Measurements from ENCODE around the gene MOV10L1.
"Not testable (repeated sequence)": the region's sequence is repeated elsewhere in the genome, so short reads cannot be mapped to it uniquely, and the experiment has no call there.

Gene MOV10L1

DNA sequence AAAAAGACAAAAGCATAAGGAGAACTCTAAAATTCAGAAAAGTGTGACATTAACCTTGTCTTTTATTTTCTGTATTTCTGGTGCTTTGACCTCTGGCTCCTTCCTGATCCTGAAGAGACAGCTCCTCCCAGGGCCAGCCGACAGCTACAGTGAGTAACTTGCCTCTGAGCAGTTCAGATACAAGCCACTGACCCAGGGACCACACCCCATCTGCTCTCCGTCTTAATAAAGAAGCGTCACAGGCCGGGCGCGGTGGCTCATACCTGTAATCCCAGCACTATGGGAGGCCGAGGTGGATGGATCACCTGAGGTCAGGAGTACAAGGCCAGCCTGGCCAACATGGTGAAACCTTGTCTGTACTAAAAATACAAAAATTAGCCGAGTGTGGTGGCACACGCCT, 11.0 kb upstream of the MOV10L1 start:
- no peak for DNase-seq

DNA sequence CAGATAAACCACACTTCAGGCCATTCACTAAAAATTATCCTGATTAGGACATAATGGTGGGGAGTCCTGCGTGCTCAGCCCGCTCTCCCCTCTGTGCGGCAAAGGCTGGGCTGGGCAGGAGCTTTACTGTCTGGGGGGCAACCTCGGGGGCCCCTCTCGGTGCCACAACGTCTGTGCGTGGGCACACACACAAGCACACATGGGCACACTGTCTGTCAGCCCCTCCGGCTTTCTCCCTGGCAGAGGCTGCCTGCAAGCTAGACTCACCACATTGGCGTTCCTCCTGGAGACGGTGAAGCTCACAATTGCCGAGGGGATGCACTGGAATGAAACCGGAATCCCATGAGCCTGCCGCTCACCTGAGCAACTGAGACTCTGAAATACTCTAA, 9.7 kb upstream of the MOV10L1 start:
- no peak for DNase-seq

DNA sequence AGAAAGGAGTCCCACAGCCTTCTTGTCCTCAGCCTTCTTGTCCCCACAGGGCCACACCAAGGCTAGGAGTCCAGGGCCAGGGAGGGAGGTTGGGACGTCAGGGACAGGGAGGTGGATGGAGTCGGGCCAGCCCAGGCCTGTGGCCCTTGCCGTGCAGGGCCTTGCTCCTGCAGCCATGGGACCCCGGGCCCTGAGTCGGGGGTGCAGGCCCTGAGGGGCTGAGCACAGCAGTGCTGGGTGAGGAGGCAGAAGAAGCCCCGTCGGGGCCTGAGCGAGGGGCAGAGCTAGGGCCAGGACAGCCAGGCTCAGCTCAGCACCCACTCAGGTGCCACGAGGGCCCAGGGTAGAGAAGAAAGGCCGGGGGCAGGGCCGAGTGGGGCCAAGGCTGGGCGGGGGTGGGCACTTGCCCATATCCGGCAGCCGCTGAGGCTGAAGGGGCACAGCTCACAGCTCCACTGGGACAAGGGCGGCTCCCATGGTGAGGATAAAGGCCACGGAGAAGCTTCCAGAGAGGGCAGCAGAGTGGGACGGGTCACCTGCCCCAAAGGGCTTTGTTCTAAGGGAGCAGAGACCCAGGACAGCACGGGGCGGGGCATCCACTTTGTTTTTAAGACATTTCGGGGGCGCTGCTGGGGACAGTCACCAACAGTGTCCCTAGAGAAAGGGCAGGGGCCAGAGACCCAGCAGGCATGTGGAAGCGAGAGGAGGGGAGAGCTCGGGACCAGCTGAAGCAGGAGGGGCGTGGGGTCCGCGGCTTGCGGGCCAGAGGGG, 8.2 kb upstream of the MOV10L1 start:
- DNase-seq, result no peak

DNA sequence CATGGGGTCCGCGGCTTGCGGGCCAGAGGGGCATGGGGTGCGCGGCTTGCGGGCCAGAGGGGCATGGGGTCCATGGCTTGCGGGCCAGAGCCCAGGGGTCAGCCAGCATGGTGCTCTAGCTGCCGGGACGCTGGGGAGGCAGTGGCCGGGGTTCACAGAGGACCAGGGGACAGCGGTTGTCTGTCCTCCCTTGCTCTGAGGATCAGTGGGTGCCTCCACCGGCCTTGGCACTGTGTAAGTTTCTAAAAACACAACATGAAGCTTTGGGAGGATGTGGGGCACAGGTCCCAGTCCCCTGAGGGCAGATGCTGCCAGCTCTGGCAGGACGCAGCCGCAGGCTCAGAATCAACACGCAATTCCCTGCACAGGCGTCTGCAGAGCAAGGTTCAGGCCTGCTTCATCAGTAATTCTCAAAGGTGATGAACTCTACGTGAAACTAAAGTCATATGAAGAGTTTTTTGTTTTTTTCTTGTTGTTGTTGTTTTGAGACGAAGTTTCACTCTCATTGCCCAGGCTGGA, 7.5 kb upstream of the MOV10L1 start:
- no peak for DNase-seq

DNA sequence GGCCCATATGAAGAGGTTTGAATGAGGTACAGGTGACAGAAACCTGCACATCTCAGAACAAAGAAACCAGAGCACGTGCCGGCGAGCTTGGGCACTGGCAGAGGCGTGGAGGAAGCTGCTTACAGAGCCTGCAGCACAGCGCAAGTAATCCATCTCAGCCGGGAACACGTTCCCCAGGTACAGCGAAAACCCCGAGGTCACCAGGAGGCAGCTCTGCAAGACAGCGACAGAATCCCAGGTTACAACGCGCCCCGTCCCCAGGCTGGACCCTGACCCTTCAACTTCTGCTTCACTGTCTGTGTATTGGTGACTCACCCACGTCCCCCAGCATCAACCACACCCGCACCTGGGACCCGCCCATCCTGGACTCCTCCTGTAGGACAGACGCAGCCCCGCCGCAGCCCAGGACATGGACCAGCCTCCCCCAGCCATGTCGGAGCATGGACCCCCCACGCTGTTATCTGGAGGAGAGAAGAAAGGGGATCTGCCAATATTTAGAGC, 6.8 kb upstream of the MOV10L1 start:
- no peak for DNase-seq

DNA sequence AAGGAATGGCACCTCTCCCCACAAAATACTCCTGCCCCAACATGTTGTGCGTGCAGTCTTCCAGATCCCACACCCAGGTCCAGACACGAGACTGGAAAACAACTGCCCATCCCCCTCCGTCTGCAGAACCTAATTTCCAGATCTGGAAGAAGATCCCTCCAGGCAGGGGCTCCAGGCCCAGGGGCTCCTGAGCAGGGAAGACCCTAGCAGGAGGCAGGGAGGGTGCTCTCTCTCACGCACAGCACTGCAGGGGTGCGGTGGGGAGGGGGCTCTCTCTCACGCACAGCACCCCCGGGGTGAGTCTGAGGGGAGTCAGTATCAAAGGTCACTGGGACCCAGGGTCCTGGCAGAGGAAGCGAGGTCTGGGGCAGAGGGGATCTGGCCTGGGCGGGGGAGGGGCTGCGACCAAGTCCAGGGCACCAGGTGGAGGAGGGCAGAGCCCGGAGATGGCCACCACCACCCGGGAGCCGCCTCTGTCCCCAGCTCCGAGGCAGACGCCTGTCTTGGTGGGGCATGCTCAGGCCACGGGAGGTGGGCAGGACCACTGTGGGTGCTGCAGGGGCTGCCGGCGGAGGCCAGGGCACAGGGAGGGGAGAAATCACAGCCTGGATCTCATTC, 6.2 kb upstream of the MOV10L1 start:
- DNase-seq, result no peak

DNA sequence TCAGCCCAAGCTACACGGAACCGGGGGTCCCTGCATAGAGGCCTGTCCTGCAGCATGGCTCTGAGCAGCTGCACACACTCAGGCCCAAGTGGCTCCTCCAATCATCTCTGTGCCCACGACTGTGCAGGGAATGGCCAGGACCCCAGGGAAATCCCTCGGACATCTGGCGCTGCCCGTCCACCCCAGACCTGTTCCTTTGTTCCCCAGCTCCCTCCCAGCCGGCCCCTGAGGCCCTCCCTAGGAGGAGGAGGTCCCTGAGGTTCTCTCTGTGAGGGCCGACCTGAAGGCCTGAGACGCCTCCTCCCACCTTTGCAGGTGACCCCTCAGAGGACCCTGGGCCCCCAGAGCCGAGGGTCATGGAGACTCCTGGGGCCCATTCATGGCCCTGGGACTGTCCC, 5.7 kb upstream of the MOV10L1 start:
- no peak for DNase-seq

DNA sequence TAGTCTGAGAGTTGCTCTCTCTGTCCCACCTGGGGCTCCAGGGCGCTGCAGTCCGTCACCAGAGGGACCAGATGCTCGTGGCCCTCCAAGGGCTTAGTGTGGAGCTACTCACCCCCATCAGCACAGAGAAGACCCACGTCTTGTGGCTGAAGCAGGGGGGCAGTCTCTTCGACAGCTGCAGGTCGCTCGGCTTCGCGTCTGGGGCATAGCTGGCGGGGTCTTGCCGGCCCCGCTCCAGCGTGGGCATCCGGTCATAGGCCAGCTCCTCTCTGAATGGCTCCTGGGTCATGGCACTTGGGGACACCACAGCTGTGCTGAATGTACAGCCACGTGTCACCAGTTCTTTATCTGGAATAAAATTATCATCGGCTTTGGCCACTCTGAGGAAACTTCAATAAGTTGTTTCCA, 5.2 kb upstream of the MOV10L1 start:
- peak; percentile 66 for DNase-seq

DNA sequence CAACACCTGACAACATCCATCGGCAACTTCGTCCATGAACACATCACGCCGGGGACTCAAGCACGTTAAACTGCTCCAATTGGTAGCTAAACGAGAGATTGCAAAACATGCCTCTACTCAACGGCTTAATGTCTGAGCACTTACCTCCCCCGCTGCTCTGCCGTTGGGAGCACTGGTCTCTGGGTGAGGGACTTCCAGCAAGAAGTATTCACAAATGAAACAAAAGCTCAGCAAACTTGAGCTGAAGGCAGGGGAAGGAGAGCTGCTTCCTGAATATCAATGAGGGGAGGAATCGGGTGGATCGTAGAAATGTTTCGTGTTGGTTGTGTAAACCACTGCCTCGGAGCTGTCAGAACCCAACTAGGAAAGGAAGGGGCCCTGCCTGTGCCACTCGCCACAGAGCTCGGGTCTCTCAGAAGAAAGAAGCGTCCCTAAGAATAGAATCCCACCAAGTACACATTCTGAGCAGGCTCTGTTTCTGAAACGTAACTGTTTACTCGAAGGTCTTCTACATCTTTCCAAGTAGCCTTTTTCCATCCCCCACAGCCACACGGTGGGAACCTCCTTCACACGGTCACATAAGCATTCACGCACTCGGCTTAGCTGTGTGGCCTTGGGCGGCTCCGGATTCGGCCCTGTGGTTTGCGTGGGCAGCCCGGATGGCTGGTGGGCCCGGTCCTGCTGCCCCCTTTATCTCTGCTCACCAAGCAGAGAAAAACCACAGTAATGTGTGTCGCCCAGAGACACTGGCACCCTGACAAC, 4.4 kb upstream of the MOV10L1 start, which contains the start of gene MLC1:
MLC1 (minus strand) TSS at position 216 of the 762 bp plus-strand sequence. CDS start 524 bp downstream, outside the sequence.
- peak; percentile 97 for DNase-seq

DNA sequence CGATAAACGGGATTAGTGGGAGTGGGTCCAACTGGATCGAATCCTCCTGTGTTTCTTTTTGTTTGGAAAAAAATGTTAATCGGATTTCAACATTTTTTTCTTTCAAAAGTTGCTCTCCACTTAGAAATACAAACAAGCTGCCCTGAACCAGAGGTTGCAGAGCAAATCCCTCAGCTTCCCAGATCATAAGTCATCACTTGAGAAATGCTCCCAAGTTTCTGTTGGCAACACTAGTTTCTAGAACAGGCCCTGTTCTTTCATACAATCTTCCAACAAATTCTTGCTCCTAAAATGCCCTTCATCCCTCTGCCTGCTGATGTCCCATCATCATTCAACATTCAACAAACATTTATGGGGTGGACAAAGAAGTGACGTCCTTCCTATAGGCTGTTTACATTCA, 3.3 kb upstream of the MOV10L1 start:
- DNase-seq, result no peak

DNA sequence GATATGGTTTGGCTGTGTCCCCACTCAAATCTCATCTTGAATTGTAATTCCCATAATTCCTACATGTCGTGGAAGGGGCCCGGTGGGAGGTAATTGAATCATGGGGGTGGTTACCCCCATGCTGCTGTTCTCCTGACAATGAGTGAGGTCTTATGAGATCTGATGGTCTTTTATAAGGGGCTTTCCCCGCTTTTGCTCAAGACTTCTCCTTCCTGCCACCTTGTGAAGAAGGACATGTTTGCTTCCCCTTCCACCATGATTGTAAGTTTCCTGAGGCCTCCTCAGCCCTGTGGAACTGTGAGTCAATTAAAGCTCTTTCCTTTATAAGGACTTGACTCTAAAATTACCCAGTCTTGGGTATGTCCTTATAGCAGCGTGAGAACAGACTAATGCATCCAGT, 2.8 kb upstream of the MOV10L1 start:
- not testable (repeated sequence) for DNase-seq

DNA sequence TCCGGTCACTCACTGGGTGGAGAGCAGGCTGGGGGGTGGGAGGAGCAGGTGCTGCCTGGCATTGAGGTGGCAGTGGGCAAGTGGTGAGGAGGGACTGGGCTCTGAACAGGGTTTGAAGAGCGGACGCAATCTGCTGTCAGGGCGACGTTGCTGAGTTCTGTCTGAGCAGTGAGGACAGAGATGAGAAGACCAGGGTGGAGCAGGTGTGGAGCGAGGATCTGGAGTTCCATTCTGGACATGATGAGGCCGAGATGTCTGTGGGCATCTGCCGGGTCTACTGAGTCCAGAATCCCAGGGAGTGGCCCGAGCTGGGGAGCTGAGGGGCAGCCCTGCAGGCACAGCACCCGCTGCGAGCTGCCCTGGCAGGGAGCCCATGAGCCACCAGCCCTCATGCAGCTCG, 2.2 kb upstream of the MOV10L1 start:
- DNase-seq, result no peak

DNA sequence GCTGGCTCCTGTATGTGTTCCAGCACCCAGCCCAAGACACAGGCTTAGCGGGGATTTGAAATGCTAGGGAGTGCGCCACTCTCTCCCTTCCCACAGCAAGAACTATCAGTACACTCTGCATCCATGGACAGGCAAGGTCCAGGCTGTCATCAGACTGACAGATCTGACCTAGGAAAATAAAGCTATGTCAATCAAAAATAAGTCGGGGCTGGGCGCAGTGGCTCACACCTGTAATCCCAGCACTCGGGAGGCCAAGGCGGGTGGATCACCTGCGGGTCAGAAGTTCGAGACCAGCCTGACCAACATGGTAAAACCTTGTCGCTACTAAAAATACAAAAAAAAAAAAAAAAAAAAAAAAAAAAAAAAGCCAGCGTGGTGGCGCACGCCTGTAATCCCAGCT, 1.7 kb upstream of the MOV10L1 start:
- DNase-seq, result no peak

DNA sequence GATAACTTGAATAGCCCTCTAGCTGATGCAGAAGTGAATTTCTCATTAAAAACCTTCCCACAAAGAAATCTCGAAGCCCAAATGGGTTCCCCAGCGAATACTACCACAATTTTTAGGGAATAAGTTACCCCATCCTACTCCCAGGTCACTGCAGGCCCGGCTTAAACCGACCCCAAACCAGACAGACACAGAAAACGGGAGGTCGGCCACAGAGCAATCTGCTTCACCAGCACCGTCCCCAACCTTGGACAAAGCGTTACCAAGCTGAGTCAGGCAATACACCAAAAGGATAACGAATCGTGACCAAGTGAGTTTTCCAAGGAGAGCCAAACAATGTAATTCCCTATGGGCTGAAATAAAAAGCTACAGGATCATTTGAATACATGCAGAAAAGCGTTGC, 575 bp upstream of the MOV10L1 start:
- DNase-seq, result no peak

DNA sequence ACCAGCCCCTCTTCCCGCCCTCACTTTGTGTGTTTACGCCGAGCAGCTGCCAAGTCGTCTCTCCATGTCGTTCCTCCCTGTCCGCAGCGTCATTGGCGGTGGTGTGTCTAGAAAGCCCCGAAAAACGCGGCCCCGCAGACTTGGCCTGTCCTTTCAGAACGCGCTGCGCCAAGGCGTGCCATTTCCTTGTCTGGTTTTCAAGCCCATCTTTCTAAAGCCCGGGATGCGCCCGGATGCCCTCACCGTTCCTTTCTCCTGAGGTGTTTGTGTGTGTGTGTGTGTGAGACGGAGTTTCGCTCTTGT, 557 bp downstream of the MOV10L1 start:
- DNase-seq, result no peak

DNA sequence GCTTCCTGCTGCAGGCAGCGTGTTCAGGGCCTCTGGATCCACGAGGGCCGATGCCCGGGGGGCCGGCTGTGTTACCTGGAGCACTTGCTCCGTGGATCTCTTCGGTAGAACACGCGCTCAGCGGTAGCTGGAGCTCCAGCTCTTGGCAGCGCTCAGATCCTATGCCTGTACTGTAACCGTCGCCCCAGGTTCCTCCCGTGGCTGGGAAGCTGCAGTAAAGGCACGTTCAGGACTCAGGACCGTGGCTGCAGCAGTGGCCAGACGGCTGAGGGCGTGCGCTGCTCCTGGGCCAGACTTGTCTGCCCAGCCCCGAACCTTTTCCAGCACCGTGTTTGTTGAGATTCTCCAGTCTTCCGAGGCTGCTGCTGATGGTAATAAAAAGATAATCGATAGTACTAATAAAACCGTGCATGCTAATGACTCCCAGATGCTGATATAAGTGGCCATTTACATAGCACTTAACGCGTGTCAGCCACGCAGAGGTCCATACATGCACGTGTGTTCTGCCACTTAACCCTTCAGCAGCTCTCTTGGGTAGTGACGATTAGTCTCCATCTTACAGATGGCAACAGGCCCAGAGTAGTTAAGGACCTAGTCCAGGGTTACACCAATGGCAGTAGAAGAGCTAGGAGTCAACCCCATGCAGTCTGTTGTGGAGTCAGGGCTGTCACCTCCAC, 1.4 kb downstream of the MOV10L1 start:
- DNase-seq, result no peak

DNA sequence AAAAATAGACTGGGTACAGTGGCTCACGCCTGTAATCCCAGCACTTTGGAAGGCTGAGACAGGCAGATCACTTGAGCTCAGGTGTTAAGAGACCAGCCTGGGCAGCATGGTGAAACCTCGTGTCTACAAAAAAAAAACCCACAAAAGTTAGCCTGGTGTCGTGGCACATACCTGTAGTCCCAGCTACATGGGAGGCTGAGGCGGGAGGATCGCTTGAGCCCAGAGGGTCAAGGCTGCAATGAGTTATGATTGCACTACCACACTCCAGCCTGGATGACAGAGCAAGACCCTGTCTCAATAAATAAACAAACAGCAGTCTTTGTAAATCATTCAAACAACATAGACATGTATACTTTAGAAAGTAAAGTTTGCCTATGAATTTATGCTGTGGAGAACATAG, 2.5 kb downstream of the MOV10L1 start:
- no peak for DNase-seq

DNA sequence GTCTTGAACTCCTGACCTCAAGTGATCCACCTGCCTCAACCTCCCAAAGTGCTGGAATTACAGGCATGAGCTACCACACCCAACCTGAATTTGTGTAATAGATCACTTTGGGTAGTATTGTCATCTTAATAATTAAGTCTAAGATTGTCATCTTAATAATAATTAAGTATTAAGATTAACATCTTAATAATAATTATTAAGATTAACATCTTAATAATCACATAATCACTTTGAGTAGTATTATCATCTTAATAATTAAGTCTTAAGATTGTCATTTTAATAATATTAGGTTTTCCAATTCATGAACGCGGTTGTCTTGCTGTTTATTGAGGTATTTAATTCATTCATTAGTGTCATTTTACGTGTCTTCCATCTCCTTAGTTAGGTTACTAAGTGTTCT, 8.2 kb downstream of the MOV10L1 start:
- no peak for DNase-seq

DNA sequence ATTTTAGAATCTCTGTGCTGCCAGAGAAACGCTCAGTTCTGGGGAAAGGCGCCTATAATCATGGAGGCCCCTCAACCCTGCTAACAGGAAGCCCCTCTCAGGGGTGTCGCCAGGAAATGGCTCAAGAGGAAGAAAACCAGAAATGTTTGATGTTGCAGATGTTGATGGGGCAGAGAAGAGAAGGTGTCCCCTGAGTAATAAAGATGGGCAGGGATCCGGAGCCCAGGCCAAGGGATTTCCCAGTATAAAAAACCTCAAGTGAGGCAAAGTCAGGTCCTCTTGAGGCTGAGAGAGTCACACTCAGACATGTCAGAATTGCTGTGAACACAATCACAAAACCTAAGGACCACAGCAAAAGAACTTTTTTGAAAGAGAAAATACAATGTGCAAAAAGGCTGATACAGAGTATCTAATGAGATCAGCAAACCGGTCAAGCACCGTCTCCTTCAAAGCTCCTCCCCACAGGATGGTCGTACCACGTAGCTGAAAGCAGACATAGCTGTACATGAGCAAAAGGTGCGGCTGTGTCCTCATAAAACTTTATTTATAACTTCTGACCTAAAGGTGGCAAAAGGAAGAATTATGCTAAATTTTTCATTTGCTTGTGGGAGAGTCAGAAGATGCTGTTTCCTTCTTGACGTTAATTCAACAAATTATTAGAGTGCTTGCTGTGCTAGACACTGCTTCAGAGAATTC, 12.2 kb downstream of the MOV10L1 start:
- no peak for DNase-seq

DNA sequence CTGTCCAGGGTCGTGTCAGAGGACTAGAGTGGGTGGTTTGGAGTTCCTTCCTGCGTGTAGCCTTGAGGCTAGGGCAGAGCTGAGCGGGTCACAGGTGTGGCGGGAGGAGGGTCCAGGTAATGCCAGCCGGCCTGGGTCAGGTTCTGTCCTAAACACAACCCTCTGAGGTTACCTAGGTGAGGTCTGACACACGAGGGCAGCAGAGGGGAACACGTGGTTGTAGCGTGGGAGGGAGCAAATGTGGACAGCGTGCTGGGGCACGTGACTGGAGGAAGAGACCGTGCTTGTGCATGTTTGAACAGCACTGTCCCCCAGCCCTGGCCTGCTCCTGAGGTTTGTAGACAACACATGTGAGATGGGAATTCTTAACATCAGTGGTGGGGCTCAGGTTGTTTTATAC, 13.1 kb downstream of the MOV10L1 start:
- peak; percentile 54 for DNase-seq

DNA sequence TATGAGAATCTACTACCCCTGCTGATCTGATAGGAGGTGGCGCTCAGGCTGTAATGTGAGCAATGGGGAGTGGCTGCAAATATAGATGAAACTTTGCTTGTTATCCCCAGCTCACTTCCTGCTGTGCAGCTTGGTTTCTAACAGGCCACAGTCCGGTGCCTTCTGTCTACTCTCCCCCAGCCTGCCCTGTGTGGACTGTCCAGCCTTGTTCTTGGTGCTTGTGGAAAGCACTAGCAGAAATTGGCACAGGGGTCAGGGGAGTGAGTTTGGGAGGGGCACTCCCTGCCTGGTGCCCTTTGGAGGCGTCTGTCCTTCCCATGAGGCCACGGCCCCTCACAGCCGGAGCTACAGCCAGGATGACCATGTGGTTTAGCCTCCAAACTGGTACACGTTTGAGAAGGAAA, 14.3 kb downstream of the MOV10L1 start:
- DNase-seq, result peak; percentile 71
